DMS153 (cell line): ENCODE results near the gene CASKIN1.

Experiments
- DNase-seq: peaks from one replicate; lab custom pipeline; 2025; lab: John Stamatoyannopoulos, UW

The CASKIN1 gene

GRCh38 chr16:2173916-2174315, 22.5 kb downstream of the CASKIN1 start:
- DNase-seq: no peak

GRCh38 chr16:2173366-2173765, 23.0 kb downstream of the CASKIN1 start:
- DNase-seq: no peak

- no peak for DNase-seq
These were observed 23.6 kb downstream of the CASKIN1 start for GRCh38 chr16:2172688-2173335.

GRCh38 chr16:2171601-2172178, 24.7 kb downstream of the CASKIN1 start:
- no peak for DNase-seq

GRCh38 chr16:2170587-2171435, 25.6 kb downstream of the CASKIN1 start:
- no peak for DNase-seq

- no peak for DNase-seq
These were observed 26.3 kb downstream of the CASKIN1 start for GRCh38 chr16:2170080-2170479.

- no peak for DNase-seq
These were observed 29.3 kb downstream of the CASKIN1 start for GRCh38 chr16:2167068-2167638.

- DNase-seq: no peak
These were observed 29.9 kb downstream of the CASKIN1 start for GRCh38 chr16:2166263-2167067.

- DNase-seq: no peak
These were observed 30.5 kb downstream of the CASKIN1 start for GRCh38 chr16:2165861-2166260.

GRCh38 chr16:2163211-2163881, 33.1 kb downstream of the CASKIN1 start:
- DNase-seq: no peak

GRCh38 chr16:2162676-2163118, 33.7 kb downstream of the CASKIN1 start:
- DNase-seq: no peak

GRCh38 chr16:2161911-2162310, 34.5 kb downstream of the CASKIN1 start:
- no peak for DNase-seq

- no peak for DNase-seq
These were observed 35.4 kb downstream of the CASKIN1 start for GRCh38 chr16:2160915-2161551.

GRCh38 chr16:2159175-2159838, 37.1 kb downstream of the CASKIN1 start:
- DNase-seq: no peak

GRCh38 chr16:2158262-2158638, 38.2 kb downstream of the CASKIN1 start:
- no peak for DNase-seq

- no peak for DNase-seq
These were observed 38.7 kb downstream of the CASKIN1 start for GRCh38 chr16:2157480-2158261.

- no peak for DNase-seq
These were observed 39.6 kb downstream of the CASKIN1 start for GRCh38 chr16:2156849-2157224.

- DNase-seq: no peak
These were observed 40.2 kb downstream of the CASKIN1 start for GRCh38 chr16:2155977-2156848.
